LoVo (cell line): Measurements from ENCODE around the gene SVOPL.

Source experiments
- DNase-seq: peaks from one replicate; pipeline ENCODE4 v3.0.0-alpha.2; 2016; ENCODE audit warnings: low spot score

SVOPL gene

DNA sequence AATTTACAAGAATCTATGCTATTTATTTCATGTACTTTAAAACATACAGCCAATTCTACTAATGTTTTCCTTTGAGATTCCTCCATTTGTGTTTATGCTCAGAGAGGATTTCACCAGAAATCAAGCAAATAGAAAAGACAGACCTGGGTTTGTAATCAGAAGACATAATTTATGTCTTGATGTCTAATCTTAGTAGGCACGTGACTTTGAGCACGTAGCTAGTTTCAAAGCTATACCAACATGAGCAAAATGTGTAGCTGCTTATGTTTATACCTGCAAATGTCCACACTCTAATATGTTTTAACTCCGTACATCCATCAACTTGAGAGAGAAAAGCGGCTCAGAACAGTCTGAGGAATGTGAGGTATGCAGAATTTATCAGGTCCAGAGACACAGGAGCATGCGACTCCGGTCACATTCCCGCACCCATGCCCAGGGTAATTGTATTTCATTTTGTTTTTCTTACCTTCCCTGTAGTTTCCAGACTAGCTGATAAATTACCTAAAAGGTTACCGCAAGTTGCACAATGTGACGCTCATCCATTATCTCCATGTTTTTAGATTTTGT is 40.0 kb downstream of the SVOPL start:
- DNase-seq: no peak

GRCh38 chr7:138658889-138659288 is 42.3 kb downstream of the SVOPL start:
- DNase-seq: no peak

DNA sequence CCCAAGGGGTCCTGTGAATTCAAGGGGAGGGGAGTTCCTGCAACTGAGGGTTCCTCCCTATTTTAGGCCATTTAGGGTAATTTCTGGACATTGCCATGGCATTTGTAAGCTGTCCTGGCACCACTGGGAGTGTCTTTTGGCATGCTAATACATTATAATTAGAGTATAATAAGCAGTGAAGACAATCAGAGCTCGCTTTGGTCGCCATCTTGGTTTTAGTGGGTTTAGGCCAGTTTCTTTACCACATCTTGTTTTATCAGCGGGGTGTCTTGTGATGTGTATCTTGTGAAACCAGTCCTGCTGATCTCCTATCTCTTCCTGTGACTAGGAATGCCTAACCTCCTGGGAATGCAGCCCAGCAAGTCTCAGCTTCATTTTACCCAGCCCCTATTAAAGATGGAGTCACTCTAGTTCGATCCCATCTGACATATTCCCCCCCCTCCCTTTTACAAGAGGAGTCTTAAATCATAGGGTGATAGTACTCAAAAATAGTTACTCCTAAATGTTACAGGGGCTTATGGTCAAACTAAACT is 43.2 kb downstream of the SVOPL start:
- DNase-seq: no peak

DNA sequence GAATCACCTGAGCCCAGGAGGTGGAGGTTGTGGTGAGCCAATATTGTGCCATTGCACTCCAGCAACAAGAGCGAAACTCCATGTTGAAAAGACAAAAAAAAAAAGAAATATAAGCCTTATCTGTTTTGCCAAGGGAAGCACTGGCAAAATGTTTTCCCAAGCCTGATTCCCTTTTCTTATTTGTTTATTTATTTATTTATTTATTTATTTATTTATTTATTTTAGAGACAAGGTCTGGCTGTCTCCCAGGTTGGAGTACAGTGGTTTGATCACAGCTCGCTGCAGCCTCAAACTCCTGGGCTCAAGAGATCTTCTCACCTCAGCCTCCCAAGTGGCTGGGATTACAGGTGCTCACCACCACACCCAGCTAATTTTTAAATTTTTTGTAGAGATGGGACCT is 44.2 kb downstream of the SVOPL start:
- DNase-seq: no peak

- no peak for DNase-seq
These were observed 46.5 kb downstream of the SVOPL start for GRCh38 chr7:138654616-138655015.

- no peak for DNase-seq
These were observed 51.7 kb downstream of the SVOPL start for GRCh38 chr7:138649506-138649905.

GRCh38 chr7:138645284-138645683 is 55.9 kb downstream of the SVOPL start:
- no peak for DNase-seq

- no peak for DNase-seq
These were observed 68.1 kb downstream of the SVOPL start for GRCh38 chr7:138632826-138633602.

GRCh38 chr7:138632384-138632783 is 68.8 kb downstream of the SVOPL start:
- DNase-seq: no peak

- DNase-seq: no peak
These were observed 71.0 kb downstream of the SVOPL start for GRCh38 chr7:138630059-138630610.

DNA sequence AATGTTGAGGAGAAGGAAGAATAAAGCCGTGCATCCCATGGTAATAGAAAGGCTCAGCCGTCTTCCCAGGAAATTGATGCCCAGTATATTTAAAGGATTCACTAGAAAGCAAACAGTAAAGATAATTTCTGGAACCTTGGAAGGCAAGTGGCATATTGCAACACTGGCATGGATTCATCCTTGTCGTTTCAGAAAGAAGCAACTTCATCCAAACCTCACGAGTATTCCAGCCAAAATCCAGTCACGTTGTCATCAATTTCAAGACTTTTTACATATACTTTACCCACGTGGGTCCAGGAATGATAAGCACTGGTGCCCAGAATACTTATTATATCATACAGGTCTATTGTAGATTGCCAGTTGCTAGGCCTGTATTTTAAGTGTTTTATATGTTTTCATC is 73.8 kb downstream of the SVOPL start:
- DNase-seq: no peak

- DNase-seq: no peak
These were observed 74.3 kb downstream of the SVOPL start for GRCh38 chr7:138626846-138627245.

GRCh38 chr7:138625849-138626230 is 75.3 kb downstream of the SVOPL start:
- DNase-seq: no peak

GRCh38 chr7:138625084-138625848 is 75.9 kb downstream of the SVOPL start:
- DNase-seq: no peak

DNA sequence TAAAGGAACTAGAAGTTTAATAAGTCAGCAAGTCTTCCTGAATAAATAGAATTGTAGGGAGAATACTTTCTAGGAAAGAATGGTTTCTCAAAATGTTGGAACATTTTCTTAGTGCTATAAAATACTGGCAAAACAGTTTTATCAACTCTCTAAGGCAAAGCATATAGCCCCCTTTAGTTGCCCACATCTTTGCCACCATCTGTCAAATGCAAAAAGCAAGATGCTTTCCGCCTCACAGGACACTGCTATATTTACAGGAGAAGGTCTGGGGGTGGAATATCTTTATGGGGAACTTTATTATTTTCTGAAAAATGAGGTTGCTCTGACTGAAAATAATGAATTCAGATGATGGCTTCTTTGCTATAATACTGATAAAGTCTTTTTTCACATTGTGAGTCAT is 78.3 kb downstream of the SVOPL start:
- no peak for DNase-seq

DNA sequence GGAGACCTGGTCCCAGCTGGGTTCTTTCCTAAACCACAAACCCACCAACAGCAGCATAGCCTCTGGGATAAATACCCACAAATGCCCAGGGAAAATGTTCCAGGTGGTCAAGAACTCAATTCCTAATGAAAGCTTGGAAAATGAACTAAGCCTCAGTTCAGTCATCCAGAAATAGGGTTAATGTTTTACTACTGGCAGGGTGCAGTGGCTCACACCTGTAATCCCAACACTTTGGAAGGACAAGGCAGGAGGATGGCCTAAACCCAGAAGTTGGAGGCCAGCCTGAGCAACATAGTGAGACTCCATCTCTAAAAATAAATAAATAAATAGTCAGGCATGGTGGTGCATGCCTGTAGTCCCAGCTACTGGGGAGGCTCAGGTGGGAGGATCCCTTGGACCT is 82.2 kb downstream of the SVOPL start:
- no peak for DNase-seq

GRCh38 chr7:138618506-138618905 is 82.7 kb downstream of the SVOPL start:
- no peak for DNase-seq

DNA sequence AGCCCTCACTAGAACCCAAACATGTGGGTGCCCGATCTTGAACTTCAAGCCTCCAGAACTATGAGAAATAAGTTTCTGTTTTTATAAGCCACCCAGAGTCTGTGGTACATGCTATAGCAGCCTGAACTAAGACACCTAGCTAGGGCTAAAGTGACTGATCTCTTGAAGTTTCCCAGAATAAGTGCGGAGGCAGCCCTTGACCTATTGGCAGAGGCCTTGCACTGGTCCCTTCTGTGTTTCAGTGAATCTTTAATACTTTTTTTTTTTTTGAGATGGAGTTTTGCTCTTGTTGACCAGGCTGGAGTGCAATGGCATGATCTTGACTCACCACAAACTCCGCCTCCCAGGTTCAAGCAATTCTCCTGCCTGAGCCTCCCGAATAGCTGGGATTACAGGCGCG is 85.1 kb downstream of the SVOPL start:
- no peak for DNase-seq

DNA sequence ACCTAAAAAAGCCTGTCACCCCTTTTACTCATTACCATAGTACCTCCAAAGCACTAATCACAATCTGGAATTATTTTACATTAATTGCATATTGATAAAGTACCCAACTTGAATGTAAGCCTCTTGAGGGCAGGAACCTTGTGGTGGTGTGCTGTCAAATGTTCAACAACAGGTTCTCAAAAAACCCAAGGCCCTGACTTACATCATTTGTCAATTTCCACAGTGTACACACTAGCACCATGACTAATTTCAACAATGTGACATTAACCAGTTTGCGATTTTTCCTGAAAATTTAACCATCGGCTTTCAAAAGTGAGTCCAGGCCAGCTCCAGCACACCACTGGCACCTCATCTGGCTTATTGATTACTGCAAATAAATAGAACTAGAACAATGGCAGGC is 87.5 kb downstream of the SVOPL start:
- DNase-seq: no peak

DNA sequence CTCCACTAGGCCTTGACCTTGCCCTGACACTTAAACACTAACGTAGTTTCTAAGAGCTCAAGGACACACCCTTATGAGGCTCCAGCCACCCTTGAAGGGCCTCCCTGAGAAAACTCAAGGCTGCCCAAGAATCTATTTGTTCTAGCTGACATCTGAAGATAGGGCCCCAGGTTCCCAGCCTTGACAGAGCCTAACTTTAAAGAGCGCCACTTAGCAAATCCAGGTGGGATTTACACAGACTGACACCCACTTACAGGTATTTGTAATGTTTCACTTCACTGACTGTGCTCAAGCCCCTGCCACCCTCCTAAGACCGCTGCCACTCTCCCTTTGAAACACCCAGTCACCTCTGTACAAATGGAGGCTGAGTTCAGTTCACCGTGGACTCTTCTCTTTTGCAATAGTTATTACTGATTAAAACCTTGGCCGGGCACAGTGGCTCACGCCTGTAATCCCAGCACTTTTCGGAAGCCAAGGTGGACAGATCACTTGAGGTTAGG is 90.4 kb downstream of the SVOPL start:
- no peak for DNase-seq

DNA sequence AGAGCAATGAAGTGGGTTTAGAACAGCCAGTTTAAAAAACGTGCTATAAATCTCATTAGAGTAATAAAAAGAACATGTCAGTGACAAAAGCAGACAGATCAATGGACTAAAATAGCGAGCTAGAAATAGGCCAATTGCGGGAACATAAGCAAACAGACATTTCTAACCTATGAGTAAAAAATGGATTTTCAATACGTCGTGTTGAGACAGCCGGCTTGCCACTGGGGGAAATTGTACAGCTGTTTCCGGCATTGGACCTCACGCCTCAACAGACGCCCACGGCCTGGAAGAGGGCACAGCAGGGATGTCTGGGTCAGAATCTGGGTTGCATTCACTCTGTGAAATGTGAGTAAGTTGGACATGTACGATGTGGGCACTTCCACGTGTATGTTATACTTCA is 92.9 kb downstream of the SVOPL start:
- DNase-seq: no peak
